Measurements from ENCODE around the gene FAM107B. TPM values are rescaled to one million over a fixed set of nuclear protein-coding genes. Genes with fewer than 3 reads are reported as not detected.

Gene FAM107B
- total RNA-seq, 1 donor from 2014 or later, result 43.0 TPM

GRCh38 chr10:14761372-14761771, 13.3 kb downstream of the FAM107B start:
- Histone ChIP-seq H3K4me1 (no peaks in the 10 kb centered on the region), H4K20me1 (ENCODE audit: low read depth) (no peaks in the 10 kb centered on the region), H3K9ac (no peak overlapping the region), H3K36me3 (no peaks in the 10 kb centered on the region), H3K9me3 (ENCODE audit: low read depth) (no peaks in the 10 kb centered on the region), H2AFZ (replicated peaks) (no peak overlapping the region), H3K79me2 (ENCODE audit: low read depth) (no peaks in the 10 kb centered on the region), H3K27ac (no peak overlapping the region), H3F3A (ENCODE audit: low read depth) (no peaks in the 10 kb centered on the region), H3K27me3 (no peaks in the 10 kb centered on the region), H3K4me2 (no peak overlapping the region), H3K4me3 (no peak overlapping the region)
- no peaks in the 10 kb centered on the region for H3K36me3 Mint-ChIP-seq
- TF ChIP-seq CTCF (IDR thresholded peaks at IDR 0.05) (no peak), EZH2 (IDR thresholded peaks at IDR 0.05) (no peak), EZH2phosphoT487 (IDR thresholded peaks at IDR 0.05) (no peak)
- no peak for DNase-seq (ENCODE audit: low spot score)
- no peaks in the 10 kb centered on the region for H3K4me1 Mint-ChIP-seq
- no peak overlapping the region for H3K27ac Mint-ChIP-seq
- H3K9me3 Mint-ChIP-seq, result peaks cover 3% of the 10 kb centered on the region
- H3K27me3 Mint-ChIP-seq (ENCODE audit: insufficient read depth, low read depth), result peaks cover 3% of the 10 kb centered on the region
- H3K4me3 Mint-ChIP-seq, result no peak overlapping the region

DNA sequence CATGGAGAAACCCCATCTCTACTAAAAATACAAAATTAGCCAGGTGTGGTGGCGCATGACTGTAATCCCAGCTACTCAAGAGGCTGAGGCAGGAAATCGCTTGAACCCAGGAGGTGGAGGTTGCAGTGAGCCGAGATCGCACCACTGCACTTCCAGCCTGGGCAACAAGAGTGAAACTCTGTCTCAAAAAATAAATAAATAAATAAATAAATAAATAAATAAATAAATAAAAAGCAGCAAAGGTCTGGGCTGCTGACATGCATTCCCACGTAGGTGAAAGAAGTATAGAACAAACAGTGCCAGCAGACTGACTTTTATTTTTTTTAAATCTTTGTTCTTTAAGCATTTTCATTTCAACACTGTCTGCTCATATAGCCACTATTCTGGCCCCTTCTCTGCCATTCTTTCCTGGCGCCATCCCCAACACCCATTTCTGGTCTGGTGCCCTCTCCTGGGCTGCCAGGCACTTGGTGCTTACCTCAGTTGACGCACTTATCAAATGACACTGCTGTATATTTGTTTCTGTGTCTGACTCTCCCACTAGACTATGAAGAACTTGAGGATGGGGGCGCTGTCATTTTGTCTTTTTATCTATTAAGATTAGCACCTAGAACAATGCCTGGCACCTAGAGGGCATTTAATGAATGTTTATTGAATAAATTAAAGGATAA, 15.6 kb downstream of the FAM107B start:
- H3K4me3 ChIP-seq, result no peak overlapping the region
- H3K4me3 Mint-ChIP-seq, result no peak overlapping the region
- H3F3A ChIP-seq (ENCODE audit: low read depth), result no peaks in the 10 kb centered on the region
- DNase-seq (ENCODE audit: low spot score), result no peak
- no peaks in the 10 kb centered on the region for H4K20me1 ChIP-seq (ENCODE audit: low read depth)
- H3K27me3 Mint-ChIP-seq (ENCODE audit: insufficient read depth, low read depth), result peaks cover 2% of the 10 kb centered on the region
- peaks cover 3% of the 10 kb centered on the region for H3K9me3 Mint-ChIP-seq
- H2AFZ ChIP-seq (replicated peaks), result no peak overlapping the region
- no peaks in the 10 kb centered on the region for H3K36me3 ChIP-seq
- H3K27me3 ChIP-seq, result no peaks in the 10 kb centered on the region
- no peak overlapping the region for H3K27ac ChIP-seq
- H3K9ac ChIP-seq, result no peak overlapping the region
- no peaks in the 10 kb centered on the region for H3K9me3 ChIP-seq (ENCODE audit: low read depth)
- H3K4me1 ChIP-seq, result no peaks in the 10 kb centered on the region
- no peaks in the 10 kb centered on the region for H3K36me3 Mint-ChIP-seq
- TF ChIP-seq EZH2phosphoT487 (IDR thresholded peaks at IDR 0.05) (no peak), CTCF (IDR thresholded peaks at IDR 0.05) (peak; percentile 17), EZH2 (IDR thresholded peaks at IDR 0.05) (no peak)
- no peak overlapping the region for H3K27ac Mint-ChIP-seq
- no peak overlapping the region for H3K4me2 ChIP-seq
- no peaks in the 10 kb centered on the region for H3K4me1 Mint-ChIP-seq
- no peaks in the 10 kb centered on the region for H3K79me2 ChIP-seq (ENCODE audit: low read depth)

GRCh38 chr10:14758451-14758850, 16.2 kb downstream of the FAM107B start:
- H2AFZ ChIP-seq (replicated peaks), result no peak overlapping the region
- H3K27me3 Mint-ChIP-seq (ENCODE audit: insufficient read depth, low read depth), result peaks cover 2% of the 10 kb centered on the region
- no peak overlapping the region for H3K4me3 ChIP-seq
- no peaks in the 10 kb centered on the region for H3K79me2 ChIP-seq (ENCODE audit: low read depth)
- no peak overlapping the region for H3K27ac Mint-ChIP-seq
- no peak for DNase-seq (ENCODE audit: low spot score)
- H3K4me3 Mint-ChIP-seq, result no peak overlapping the region
- no peaks in the 10 kb centered on the region for H3K9me3 ChIP-seq (ENCODE audit: low read depth)
- H3K9ac ChIP-seq, result no peak overlapping the region
- H3K9me3 Mint-ChIP-seq, result peaks cover 3% of the 10 kb centered on the region
- no peaks in the 10 kb centered on the region for H3K36me3 Mint-ChIP-seq
- H4K20me1 ChIP-seq (ENCODE audit: low read depth), result no peaks in the 10 kb centered on the region
- H3K4me2 ChIP-seq, result no peak overlapping the region
- TF ChIP-seq EZH2phosphoT487 (IDR thresholded peaks at IDR 0.05), result no peak
- H3K4me1 ChIP-seq, result no peaks in the 10 kb centered on the region
- no peaks in the 10 kb centered on the region for H3F3A ChIP-seq (ENCODE audit: low read depth)
- no peaks in the 10 kb centered on the region for H3K36me3 ChIP-seq
- no peaks in the 10 kb centered on the region for H3K27me3 ChIP-seq
- no peak overlapping the region for H3K27ac ChIP-seq
- H3K4me1 Mint-ChIP-seq, result no peaks in the 10 kb centered on the region

- no peak for TF ChIP-seq CTCF (IDR thresholded peaks at IDR 0.05)
- no peak for TF ChIP-seq EZH2 (IDR thresholded peaks at IDR 0.05)
- no peak for TF ChIP-seq EZH2phosphoT487 (IDR thresholded peaks at IDR 0.05)
- Histone ChIP-seq H3K4me3 (no peak overlapping the region), H3K36me3 (no peaks in the 10 kb centered on the region), H3F3A (ENCODE audit: low read depth) (no peaks in the 10 kb centered on the region), H3K4me2 (no peak overlapping the region), H3K79me2 (ENCODE audit: low read depth) (no peaks in the 10 kb centered on the region), H3K27ac (no peak overlapping the region), H3K9ac (no peak overlapping the region), H4K20me1 (ENCODE audit: low read depth) (no peaks in the 10 kb centered on the region), H3K27me3 (no peaks in the 10 kb centered on the region), H3K4me1 (no peaks in the 10 kb centered on the region), H3K9me3 (ENCODE audit: low read depth) (no peaks in the 10 kb centered on the region), H2AFZ (replicated peaks) (no peak overlapping the region)
- Mint-ChIP-seq H3K4me3 (no peak overlapping the region), H3K9me3 (peaks cover 3% of the 10 kb centered on the region), H3K27ac (no peak overlapping the region), H3K27me3 (ENCODE audit: insufficient read depth, low read depth) (peaks cover 2% of the 10 kb centered on the region), H3K36me3 (no peaks in the 10 kb centered on the region), H3K4me1 (no peaks in the 10 kb centered on the region)
- DNase-seq (ENCODE audit: low spot score), result no peak
These were observed 16.7 kb downstream of the FAM107B start for GRCh38 chr10:14757986-14758385.

Data from neural progenitor cell (in vitro differentiated cells).